GM18951 (cell line): ENCODE results near the gene ZNF287.

Experiments used
- POLR2A ChIP-seq: IDR thresholded peaks from 4 replicates; pipeline ENCODE4 v1.6.1; 2011; ENCODE audit warnings: mild to moderate bottlenecking; ENCODE audit not compliant: insufficient read length, insufficient read depth; ENCODE audit errors: extremely low read depth
- in situ Hi-C: fragments of 300-500 bp; cut with MboI; formaldehyde crosslinking; loops from one replicate; pipeline ENCODE4 v1.12.0; 2022; ENCODE audit warnings: low sequenced_read_pairs, mixed read lengths, inconsistent platforms; ENCODE audit not compliant: unreplicated experiment

ZNF287 gene

DNA sequence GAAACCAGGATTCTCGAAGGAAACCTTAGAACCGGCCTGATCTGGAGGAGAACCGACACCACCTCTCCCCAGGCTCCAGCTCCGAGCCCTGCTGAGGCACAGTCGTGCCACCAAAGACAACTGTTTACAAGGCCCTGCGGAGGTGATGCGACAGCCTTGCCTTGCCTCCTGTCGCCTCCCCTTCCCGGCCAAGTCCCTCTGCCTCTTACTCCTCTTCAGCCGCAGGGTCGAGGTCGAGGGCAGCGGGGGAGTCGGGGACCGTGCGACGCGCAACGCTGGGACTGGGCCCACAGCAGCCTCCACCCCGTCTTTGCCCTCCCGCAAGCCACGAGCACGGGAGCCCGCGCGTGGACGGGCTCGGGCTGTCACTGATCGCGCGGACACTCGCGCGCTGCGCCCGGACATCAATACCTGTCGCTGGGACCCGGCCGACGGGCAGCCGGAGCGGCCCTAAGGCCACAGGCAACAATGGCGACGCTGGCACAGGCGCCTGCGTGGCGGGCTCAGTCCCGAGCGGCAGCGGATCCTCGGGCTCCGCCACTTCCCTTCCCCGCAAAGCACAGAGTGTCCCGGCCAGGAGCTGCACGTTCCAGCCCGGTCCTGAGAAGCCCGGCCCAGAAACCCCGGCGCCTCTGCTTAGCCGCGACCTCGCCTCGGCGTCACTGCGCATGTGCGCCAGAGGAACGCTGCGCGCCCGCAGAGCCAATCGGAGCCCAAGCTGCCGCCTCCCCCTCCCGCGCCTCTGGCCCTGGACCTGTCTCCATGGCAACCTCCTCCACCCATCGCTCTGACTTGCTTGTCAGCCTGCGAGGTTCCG, at the start of gene ZNF287:
ZNF287 (minus strand) TSS at position 664 of the 817 bp plus-strand sequence. CDS start 1,473 bp downstream, outside the sequence.
- in situ Hi-C loops, result no loop called here
- peak; percentile 71 for TF ChIP-seq POLR2A

GRCh38 chr17:16617481-16618060, 48.6 kb upstream of the ZNF287 start:
- no peak for TF ChIP-seq POLR2A
- in situ Hi-C loops, result no loop called here

DNA sequence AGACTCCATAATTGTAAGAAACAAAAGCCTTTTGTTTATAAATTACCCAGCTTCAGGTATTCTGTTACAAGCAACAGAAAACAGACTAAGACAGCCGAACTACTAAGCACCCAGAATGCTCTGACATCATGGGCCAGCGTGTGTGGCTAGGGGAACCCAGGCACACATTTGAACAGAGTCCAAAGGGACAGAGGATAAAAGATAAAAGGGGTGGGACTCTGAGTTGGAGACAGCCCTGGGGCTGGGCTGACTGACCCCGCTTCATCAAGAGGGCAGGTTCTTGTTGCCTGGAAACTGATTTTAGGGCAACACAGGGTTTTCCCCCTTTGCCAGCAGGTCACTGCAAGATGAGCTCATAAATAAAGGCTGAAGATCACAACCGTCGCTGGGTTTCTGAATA, 30.5 kb upstream of the ZNF287 start:
- in situ Hi-C loops, result no loop called here
- TF ChIP-seq POLR2A, result no peak

- in situ Hi-C loops, result no loop called here
- TF ChIP-seq POLR2A, result no peak
Measured at GRCh38 chr17:16593356-16594102, 24.5 kb upstream of the ZNF287 start.

DNA sequence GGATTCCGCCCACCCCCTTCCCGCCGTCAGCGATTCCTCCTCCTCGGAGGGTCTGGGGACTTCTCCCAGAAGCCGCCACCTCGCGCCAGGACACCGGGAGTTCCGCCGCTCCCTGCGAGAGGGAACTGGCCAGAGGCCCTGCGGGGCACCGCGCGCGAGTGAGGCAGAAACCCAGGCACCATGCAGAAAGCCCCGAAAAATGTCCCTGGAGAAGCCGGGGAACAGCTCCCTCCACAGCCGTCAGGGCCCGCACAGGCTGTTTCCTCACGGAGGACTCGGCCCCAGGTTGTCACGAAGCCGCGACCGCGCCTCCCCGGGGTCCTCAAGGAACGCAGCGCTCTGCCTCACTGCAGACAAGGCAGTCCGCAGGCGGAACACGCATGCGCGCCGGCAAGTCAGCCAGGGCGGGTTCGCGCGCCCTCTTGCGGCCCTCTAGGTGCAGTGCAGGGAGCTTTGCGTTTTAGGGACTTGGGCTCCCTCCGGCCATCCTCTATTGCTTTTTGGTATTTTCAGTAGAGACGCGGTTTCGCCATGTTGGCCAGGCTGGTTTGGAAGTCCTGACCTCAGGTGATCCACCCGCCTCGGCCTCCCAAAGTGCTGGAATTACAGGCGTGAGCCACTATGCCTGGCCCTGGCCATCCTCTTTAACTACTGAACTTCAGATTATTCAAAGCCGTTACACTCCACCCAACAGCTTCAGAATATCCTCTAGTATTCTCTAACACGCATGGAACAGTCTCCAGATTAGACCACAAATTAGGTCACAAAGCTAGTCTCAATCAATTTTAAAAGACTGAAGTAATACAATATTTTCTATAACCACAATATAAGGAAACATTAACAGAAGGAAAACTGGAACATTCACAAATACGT, 20.3 kb upstream of the ZNF287 start:
- no peak for TF ChIP-seq POLR2A
- in situ Hi-C loops, result no loop called here

- no peak for TF ChIP-seq POLR2A
- in situ Hi-C loops, result no loop called here
Measured at GRCh38 chr17:16585796-16586195, 16.8 kb upstream of the ZNF287 start.

DNA sequence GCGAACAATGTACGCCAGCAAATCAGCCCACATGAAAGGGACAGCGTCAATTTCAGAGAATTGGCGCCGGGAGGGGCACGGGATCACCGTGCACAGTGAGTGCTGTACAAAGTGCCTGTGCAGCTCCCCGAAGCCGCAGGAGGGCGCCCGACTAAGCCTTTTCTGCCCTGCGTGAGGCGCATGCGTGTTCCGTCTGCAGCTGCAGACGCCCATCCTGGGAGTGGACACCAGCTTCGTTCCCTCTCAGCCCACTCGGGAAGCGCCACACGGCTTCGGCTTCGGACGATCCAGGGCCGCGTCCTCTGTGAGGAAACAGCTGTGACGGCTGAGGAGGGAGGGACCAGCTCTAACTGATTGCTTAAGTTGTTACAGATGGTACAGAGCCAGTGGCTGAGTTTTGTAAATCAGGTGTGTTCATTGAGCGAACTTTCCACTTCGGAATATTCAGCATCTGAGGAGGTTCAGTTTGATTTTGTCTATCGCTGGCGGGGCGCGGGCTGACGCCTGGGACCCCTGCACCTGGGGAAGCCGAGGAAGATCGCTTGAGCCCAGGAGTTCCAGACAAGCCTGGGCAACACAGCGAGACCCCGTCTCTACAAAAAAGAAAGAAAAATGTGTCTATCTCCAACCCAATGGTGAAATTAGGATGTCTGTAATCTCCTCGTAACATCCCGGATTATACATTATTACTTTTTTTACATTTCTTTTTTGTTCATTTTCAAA, 15.4 kb upstream of the ZNF287 start:
- no peak for TF ChIP-seq POLR2A
- in situ Hi-C loops, result no loop called here

DNA sequence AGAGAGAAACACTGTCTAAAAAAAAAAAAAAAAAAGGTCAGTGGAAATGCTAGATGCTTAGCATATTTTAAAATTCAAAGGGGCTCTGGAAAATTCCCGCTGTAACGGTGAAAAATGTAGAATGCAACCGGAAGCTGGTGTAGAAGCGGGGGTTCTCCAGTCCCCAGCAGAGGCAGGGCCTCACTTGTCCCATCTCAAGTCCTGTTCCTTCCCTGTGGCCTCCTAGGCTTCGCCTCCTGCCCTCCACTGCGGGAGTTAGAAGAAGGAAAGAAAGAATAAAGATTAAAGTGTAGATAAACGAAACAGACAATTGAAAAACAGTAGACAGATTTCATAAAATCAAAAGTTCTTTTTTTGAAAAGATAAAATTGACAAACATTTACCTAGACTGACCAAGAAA, 14.8 kb upstream of the ZNF287 start:
- TF ChIP-seq POLR2A, result no peak
- in situ Hi-C loops, result no loop called here

GRCh38 chr17:16573466-16573865, 4.5 kb upstream of the ZNF287 start:
- TF ChIP-seq POLR2A, result no peak
- in situ Hi-C loops, result no loop called here

DNA sequence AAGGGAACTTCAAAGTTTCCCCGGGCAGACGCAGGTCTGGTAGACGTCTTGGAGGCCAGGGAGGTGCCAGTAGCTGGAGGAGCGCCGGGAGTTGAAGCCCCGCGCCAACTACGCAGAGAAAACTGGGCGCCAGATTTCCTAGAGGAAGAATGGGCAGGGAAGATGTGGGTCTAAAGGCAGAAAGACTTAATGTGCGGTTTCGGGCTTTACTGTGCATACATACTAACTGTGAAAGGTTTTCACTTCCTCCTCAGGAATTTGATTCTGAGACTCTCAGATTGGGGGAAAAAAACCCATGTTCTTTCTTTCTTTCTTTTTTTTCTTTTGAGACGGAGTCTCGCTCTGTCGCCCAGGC, 331 bp upstream of the ZNF287 start:
- in situ Hi-C loops, result no loop called here
- TF ChIP-seq POLR2A, result no peak

DNA sequence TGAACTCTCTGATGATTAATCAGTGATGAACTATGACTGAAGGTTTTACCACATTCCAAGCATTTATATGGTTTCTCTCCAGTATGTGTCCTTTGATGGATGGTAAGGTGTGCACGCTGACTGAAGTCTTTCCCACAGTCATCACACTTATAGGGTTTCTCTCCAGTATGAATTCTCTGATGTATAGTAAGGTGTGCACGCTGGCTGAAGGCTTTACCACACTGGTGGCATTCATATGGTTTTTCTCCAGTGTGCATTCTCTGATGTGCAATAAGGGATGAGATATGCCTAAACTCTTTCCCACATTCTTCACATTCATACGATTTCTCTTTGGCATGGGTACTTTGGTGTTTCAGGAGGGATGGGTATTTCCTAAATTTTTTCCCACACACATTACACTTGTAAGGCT, 16.4 kb downstream of the ZNF287 start:
- TF ChIP-seq POLR2A, result no peak
- in situ Hi-C loops, result no loop called here
